H1 (cell line): Measurements from ENCODE around the gene HSDL2. TPM values are rescaled to one million over a fixed set of nuclear protein-coding genes. Genes with fewer than 3 reads are reported as not detected.

Source experiments
- KDM5A ChIP-seq: fragments of 200-600 bp; IDR thresholded peaks from 2 replicates; pipeline ENCODE4 v1.7.1; 2012; ENCODE audit warnings: mild to moderate bottlenecking, low read length, inconsistent platforms, mixed read lengths
- polyA plus RNA-seq, 7 experiments: library from polyadenylated mRNA; depleted of rRNA in 3 of 7; stranded (reverse) in 5 of 7; unstranded in 2 of 7; fragments of >200 nt in 5 of 7; fragments of 200-250 nt in 2 of 7; gene quantifications; 1 replicate in 5 of 7; 2 replicates in 1 of 7; 4 replicates in 1 of 7; pipeline versions ENCODE4 v1.2.1 to v1.2.3, GENCODE V29; 2011 to 2013; ENCODE audit warnings: missing spikeins in 2 of 7, mixed read lengths in 2 of 7
- total RNA-seq: library from RNA; stranded (reverse); fragmentation: NEBNext Ultra II Directional; extraction: Animal tissue kit (Norgen Biotek cat#: 25700); gene quantifications from 2 replicates; pipeline ENCODE4 v1.2.1, GENCODE V29; 2021

HSDL2 gene
- total and polyA plus RNA-seq, 2 of the 8 experiments (the other 6 are each of a cell fraction or from before 2014, with no cell fraction given), result 6.6 to 15.4 TPM

DNA sequence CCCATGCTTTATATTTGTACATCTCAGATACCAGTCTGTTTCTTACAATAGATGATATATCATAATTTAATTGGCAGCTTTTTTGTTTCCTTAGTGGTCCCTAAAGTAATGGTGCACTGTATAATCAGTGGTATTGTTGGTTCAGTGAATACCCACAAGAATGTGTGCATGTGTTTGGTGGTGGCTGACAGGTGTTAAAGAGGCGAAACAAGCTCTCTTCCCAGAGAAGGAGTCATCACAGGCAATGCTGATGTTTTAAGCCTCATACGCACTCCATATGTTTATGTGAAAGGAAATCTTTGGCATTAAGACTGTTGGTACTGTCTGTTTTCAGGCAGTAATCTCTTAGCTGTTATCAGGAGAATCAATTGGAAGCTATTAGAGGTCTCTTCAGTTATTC is 57.5 kb downstream of the HSDL2 start (continued):
- TF ChIP-seq KDM5A, result no peak
